HG02852 (cell line): ENCODE data around the gene RICTOR.

Experiments used
- ATAC-seq: cut with Tn5 transposase; IDR thresholded peaks from one replicate; pipeline ENCODE4 v1.9.1; 2021; ENCODE audit warnings: mild to moderate bottlenecking, moderate library complexity; ENCODE audit not compliant: unreplicated experiment

RICTOR gene

DNA sequence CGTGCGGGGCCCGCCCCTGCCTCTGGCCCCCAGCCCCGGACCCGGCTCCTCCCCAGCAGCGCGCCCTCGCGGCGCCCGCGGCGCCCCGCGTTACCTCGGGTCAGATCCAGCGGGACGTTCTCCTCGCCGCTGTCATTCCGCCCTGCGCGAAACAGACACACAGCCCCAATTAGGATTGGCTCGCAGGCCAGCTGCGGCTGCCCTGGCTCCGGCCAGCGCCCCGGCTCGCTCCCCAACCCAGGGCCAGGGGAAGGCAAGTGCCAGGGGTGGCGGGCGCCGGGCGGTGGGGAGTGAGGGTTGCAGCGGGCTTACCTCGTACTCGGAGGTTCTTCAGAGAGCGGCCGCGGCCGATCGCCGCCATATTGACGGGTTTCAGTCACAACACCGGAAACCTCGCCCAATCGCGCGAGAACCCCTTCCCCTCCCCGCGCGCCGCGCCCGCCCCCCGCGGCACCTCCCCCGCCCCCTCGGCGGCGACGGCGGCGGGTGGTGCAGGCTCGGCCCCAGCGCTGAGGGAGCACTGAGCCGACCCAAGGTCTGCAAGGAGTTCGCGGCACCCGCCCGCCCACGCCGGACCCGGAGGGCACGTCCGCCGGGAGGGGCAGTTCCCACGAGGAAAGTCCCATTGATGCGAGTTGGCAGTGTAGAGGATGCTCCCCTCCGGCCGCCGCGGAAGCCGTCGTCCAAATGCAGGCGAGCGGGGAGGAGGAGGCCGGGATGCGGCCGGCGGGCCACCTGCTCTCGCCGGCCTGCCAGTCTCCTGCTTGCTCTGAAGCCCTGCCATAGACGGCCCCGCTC is at the start of gene RICTOR:
Gene RICTOR (minus strand): TSS at position 383 of the 798 bp plus-strand sequence. CDS start 22 bp downstream, at position 361.
- peak; percentile 75 for ATAC-seq

DNA sequence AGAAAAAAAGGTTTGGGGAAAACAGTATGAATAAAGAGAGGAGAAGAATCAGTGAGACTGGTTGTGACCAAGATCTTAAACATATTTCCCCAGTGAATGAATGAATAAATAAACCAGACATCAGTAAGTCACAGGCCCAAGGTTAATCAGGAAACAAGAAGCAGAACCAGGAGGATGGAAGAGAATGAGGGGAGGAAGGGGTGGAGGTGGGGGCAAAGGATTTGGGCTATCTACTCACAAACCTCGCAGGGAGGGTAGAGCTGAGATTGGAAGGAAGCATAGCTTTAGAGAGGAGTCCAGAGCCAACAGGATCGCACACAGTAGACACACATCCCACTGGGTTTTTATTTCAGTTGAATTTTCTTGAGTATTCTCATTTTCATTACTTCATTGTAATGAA is 47.7 kb upstream of the RICTOR start:
- no peak for ATAC-seq

GRCh38 chr5:39121315-39121714 is 47.1 kb upstream of the RICTOR start:
- ATAC-seq, result no peak

GRCh38 chr5:39120052-39120420 is 45.8 kb upstream of the RICTOR start:
- no peak for ATAC-seq

- ATAC-seq, result no peak
Observed at GRCh38 chr5:39119404-39120051, 45.3 kb upstream of the RICTOR start.

DNA sequence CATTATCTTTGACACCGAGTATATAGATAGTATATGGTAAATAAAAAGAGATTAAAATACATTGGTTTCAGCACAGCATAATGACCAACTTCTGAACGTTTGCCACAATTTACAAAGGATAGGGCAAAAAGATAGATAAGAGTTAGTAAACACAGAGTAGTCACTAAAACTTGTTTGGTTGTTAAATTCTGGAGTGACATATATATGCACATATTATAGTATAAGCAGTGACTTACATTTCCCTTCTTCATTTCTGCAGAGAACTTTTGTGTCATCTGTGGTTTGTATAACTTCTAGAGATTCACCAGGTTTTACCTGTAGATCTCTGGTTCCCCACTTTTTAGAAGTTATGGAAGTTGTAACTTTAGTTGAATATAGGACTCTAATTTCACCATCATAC is 44.4 kb upstream of the RICTOR start:
- no peak for ATAC-seq

GRCh38 chr5:39117401-39117800 is 43.2 kb upstream of the RICTOR start:
- no peak for ATAC-seq

- no peak for ATAC-seq
Observed at GRCh38 chr5:39116344-39117170, 42.4 kb upstream of the RICTOR start.

GRCh38 chr5:39115644-39116343 is 41.6 kb upstream of the RICTOR start:
- no peak for ATAC-seq

- ATAC-seq, result no peak
Observed at GRCh38 chr5:39114155-39114554, 40.0 kb upstream of the RICTOR start.

DNA sequence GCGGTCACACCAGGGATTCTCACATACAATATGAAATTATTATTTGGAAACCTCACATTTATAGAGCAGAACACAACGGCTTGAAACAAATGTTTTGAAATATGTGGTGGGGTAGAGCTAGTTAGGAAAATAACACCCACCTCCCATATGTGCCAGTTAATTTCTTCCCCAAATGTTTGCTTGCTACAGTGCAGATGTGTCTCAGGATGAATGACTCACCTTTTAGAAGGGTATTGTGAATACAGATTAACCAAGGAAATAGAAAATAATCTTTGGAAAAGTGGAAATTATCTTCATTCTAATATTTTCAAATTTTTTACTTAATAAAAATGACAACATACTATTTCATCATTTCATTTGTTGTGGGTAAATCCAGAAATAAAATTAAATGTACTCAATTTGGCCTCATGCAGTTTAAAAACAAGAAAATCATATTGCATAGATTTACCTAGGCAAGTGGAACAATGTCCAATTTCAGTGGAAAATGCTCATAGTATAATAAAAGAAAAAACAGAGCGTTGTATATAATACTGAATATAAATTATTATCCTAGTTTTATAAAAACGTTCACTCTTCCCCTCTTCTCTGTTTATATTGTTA is 39.3 kb upstream of the RICTOR start:
- no peak for ATAC-seq

- no peak for ATAC-seq
Observed at GRCh38 chr5:39109606-39110005, 35.4 kb upstream of the RICTOR start.

GRCh38 chr5:39108987-39109386 is 34.8 kb upstream of the RICTOR start:
- ATAC-seq, result no peak

DNA sequence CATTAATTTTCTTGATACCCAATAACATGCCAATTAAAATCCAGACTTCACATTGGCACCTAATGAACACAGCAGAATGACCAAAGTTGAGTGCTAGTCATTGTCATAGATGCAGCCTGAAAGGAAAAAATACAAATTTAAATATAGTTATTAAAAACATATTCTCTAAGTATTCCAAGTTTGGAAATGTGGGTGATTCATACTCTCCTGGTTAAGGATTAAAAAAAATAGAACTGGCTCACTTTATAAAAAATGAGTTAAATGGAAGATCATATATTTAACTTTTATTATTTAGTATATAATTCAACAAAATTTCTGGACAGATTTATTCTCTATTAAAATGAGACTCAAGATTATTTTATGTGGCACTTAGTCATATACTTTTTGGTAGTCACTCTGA is 33.2 kb upstream of the RICTOR start:
- ATAC-seq, result no peak

DNA sequence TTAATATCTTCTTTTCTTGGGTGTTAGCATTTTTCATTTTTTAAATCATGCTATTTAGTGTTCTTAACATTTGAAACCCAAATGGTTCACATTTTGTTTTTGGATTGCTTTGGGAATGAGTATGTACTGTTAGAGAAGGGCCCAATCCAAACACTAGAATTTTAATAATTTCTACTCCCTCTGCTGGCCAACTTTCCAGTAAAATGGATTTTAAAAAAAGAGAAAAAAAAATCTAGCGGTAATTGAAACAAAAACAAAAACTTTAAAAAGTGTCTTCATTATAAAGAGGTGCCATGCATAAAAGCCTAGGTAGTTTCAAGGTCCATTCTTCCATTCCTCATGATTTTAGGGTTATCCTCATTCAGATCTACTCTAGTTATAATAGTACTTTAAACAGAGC is 32.1 kb upstream of the RICTOR start:
- no peak for ATAC-seq

- ATAC-seq, result no peak
Observed at GRCh38 chr5:39104221-39104620, 30.0 kb upstream of the RICTOR start.

- ATAC-seq, result no peak
Observed at GRCh38 chr5:39102684-39103155, 28.5 kb upstream of the RICTOR start.

DNA sequence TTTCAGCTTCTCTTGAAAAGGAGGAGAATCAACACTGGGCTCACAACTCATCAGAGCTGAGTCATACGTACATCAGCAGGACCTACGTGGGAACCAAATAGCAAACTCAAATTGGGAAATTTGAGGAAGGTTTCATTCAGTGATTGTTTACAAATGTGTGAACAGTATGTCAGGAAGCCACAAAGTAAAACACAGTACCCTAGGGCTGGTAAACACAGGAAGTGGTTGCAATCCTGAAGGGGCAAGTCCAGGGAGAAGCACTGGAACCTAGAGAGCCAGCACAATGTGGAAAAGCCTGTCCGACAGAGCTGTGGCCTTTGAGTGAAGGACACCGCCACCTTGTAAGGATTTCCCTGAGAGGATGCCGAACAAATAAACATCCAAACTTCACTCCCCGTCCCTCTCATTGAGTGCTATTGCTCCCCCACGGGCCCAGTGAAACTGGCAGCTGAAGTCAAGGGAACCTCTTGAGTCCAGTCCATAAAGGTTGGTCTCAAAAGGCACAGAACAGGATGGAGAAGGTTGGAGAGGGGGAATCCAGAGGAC is 26.7 kb upstream of the RICTOR start:
- no peak for ATAC-seq

DNA sequence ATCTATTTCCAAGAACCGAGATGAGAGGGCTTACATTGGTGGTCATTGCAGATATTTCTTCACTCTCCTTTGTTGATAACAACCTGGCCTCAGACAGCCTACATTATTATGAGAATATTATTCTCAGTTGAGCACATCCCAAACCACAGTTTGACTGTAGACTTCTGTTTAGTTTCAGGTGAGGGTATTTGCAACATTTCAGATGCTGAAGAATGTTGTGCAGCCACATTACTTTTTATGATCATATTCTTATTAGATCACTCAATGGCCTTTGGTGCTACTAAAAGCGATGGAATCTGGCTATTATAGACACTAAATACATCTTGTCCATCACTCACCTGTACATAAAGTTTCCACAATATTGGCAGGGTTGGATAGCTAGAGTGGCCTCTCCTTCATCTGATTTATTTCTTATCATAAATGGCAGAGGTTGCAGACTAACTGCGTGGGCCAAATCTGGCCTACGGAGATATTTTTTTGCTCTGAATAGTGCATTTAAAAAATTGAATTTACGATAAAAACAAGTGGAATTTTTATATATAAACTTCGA is 26.2 kb upstream of the RICTOR start:
- ATAC-seq, result no peak

- no peak for ATAC-seq
Observed at GRCh38 chr5:39099831-39100230, 25.6 kb upstream of the RICTOR start.
